Astrocyte (in vitro differentiated cells and primary cell): ENCODE results near the gene SLC6A1. TPM values are rescaled to one million over a fixed set of nuclear protein-coding genes. Genes with fewer than 3 reads are reported as not detected.

ENCODE experiments used
- DNase-seq: peaks from one replicate; pipeline ENCODE4 v3.0.0-alpha.2; 2010; ENCODE audit warnings: low read depth
- FAIRE-seq: peaks from 2 replicates; lab custom pipeline; 2011; peaks lifted over from hg19 to GRCh38; lab: Jason Lieb, UNC
- H2AFZ ChIP-seq: 2 replicates; pipeline ENCODE4 v1.6.0; 2012; ENCODE audit warnings: low read depth, low read length, inconsistent platforms
- H3K27ac ChIP-seq: 2 replicates; pipeline ENCODE4 v1.5.1; 2011; ENCODE audit warnings: low read depth, low read length, inconsistent platforms
- H3K27me3 ChIP-seq: 2 replicates; pipeline ENCODE4 v1.6.0; 2011; ENCODE audit warnings: low read length, inconsistent platforms; ENCODE audit not compliant: insufficient read depth
- H3K36me3 ChIP-seq: 2 replicates; pipeline ENCODE4 v1.5.1; 2011; ENCODE audit warnings: low read length, inconsistent platforms; ENCODE audit not compliant: insufficient read depth
- H3K4me1 ChIP-seq: 2 replicates; pipeline ENCODE4 v1.5.1; 2011; ENCODE audit warnings: low read length, inconsistent platforms; ENCODE audit not compliant: insufficient read depth
- H3K4me2 ChIP-seq: 2 replicates; pipeline ENCODE4 v1.6.0; 2012; ENCODE audit warnings: low read length, inconsistent platforms
- H3K4me3 ChIP-seq: 2 replicates; pipeline ENCODE4 v1.5.1; 2011; ENCODE audit warnings: low read depth, mild to moderate bottlenecking, low read length, inconsistent platforms; ENCODE audit not compliant: insufficient read depth
- H3K79me2 ChIP-seq: 2 replicates; pipeline ENCODE4 v1.6.0; 2012; ENCODE audit warnings: mild to moderate bottlenecking, low read length, inconsistent platforms; ENCODE audit not compliant: insufficient read depth
- H3K9ac ChIP-seq: 2 replicates; pipeline ENCODE4 v1.6.0; 2012; ENCODE audit warnings: mild to moderate bottlenecking, low read length, inconsistent platforms
- H3K9me3 ChIP-seq: 2 replicates; pipeline ENCODE4 v1.5.1; 2012; ENCODE audit warnings: low read depth, mild to moderate bottlenecking, low read length, inconsistent platforms; ENCODE audit not compliant: insufficient read depth
- H4K20me1 ChIP-seq: 2 replicates; pipeline ENCODE4 v1.6.0; 2012; ENCODE audit warnings: low read length, inconsistent platforms; ENCODE audit not compliant: insufficient read depth
- H3K27ac Mint-ChIP-seq: one replicate; pipeline ENCODE4 v1.8.0; 2021; ENCODE audit warnings: mild to moderate bottlenecking, mixed read lengths; ENCODE audit not compliant: unreplicated experiment
- H3K27me3 Mint-ChIP-seq: one replicate; pipeline ENCODE4 v1.8.0; 2021; ENCODE audit warnings: low read depth, mixed read lengths; ENCODE audit not compliant: unreplicated experiment
- H3K36me3 Mint-ChIP-seq: one replicate; pipeline ENCODE4 v1.8.0; 2021; ENCODE audit warnings: low read depth, mixed read lengths; ENCODE audit not compliant: unreplicated experiment
- H3K4me1 Mint-ChIP-seq: one replicate; pipeline ENCODE4 v1.8.0; 2021; ENCODE audit warnings: low read depth, mixed read lengths; ENCODE audit not compliant: unreplicated experiment
- H3K4me3 Mint-ChIP-seq: one replicate; pipeline ENCODE4 v1.8.0; 2021; ENCODE audit warnings: mild to moderate bottlenecking, moderate library complexity, mixed read lengths; ENCODE audit not compliant: unreplicated experiment
- H3K9me3 Mint-ChIP-seq: one replicate; pipeline ENCODE4 v1.8.0; 2021; ENCODE audit warnings: mild to moderate bottlenecking, mixed read lengths; ENCODE audit not compliant: unreplicated experiment
- EZH2 ChIP-seq: IDR thresholded peaks from 2 replicates; pipeline ENCODE4 v1.6.1; 2012; ENCODE audit warnings: mild to moderate bottlenecking, low read length, inconsistent platforms; ENCODE audit not compliant: insufficient read depth
- total RNA-seq: library from RNA; stranded (reverse); gene quantifications from 2 replicates; pipeline ENCODE4 v1.2.1, GENCODE V29; 2021
- TF ChIP-seq, protein P1 (sequence below): IDR thresholded peaks from 2 replicates; pipeline ENCODE4 v1.5.1; 2011; ENCODE audit warnings: low read depth, mild to moderate bottlenecking, inconsistent platforms, low read length, moderate library complexity; ENCODE audit not compliant: insufficient read depth

SLC6A1 gene
- total RNA-seq, 1 donor from 2014 or later = 0.30 TPM

- TF ChIP-seq, protein P1, sequence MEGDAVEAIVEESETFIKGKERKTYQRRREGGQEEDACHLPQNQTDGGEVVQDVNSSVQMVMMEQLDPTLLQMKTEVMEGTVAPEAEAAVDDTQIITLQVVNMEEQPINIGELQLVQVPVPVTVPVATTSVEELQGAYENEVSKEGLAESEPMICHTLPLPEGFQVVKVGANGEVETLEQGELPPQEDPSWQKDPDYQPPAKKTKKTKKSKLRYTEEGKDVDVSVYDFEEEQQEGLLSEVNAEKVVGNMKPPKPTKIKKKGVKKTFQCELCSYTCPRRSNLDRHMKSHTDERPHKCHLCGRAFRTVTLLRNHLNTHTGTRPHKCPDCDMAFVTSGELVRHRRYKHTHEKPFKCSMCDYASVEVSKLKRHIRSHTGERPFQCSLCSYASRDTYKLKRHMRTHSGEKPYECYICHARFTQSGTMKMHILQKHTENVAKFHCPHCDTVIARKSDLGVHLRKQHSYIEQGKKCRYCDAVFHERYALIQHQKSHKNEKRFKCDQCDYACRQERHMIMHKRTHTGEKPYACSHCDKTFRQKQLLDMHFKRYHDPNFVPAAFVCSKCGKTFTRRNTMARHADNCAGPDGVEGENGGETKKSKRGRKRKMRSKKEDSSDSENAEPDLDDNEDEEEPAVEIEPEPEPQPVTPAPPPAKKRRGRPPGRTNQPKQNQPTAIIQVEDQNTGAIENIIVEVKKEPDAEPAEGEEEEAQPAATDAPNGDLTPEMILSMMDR = no peak
- TF ChIP-seq EZH2 = no peak
- Histone ChIP-seq H3K27ac (no peak overlapping the region), H3K4me1 (no peaks in the 10 kb centered on the region), H3K4me3 (no peak overlapping the region), H3K4me2 (no peak overlapping the region), H3K27me3 (no peaks in the 10 kb centered on the region), H3K79me2 (no peaks in the 10 kb centered on the region), H2AFZ (no peak overlapping the region), H3K9ac (no peak overlapping the region), H3K36me3 (no peaks in the 10 kb centered on the region), H4K20me1 (no peaks in the 10 kb centered on the region), H3K9me3 (peaks cover 4% of the 10 kb centered on the region)
- DNase-seq (no peak), FAIRE-seq (no peak)
- peaks cover 8% of the 10 kb centered on the region for H3K9me3 Mint-ChIP-seq
- no peak overlapping the region for H3K4me3 Mint-ChIP-seq
- H3K36me3 Mint-ChIP-seq = no peaks in the 10 kb centered on the region
- no peak overlapping the region for H3K27ac Mint-ChIP-seq
- H3K4me1 Mint-ChIP-seq = no peaks in the 10 kb centered on the region
- H3K27me3 Mint-ChIP-seq = peaks cover 28% of the 10 kb centered on the region
Measured at GRCh38 chr3:11076711-11077110, 84.2 kb downstream of the SLC6A1 start.

GRCh38 chr3:11077466-11077865, 84.9 kb downstream of the SLC6A1 start:
- Mint-ChIP-seq H3K36me3 (no peaks in the 10 kb centered on the region), H3K27ac (no peak overlapping the region), H3K9me3 (peaks cover 10% of the 10 kb centered on the region), H3K4me3 (no peak overlapping the region), H3K4me1 (no peaks in the 10 kb centered on the region), H3K27me3 (peaks cover 25% of the 10 kb centered on the region)
- TF ChIP-seq EZH2 = no peak
- TF ChIP-seq, protein P1 = no peak
- Histone ChIP-seq H4K20me1 (no peaks in the 10 kb centered on the region), H3K36me3 (no peaks in the 10 kb centered on the region), H3K9me3 (peaks cover 3% of the 10 kb centered on the region), H3K9ac (no peak overlapping the region), H3K27ac (no peak overlapping the region), H3K27me3 (no peaks in the 10 kb centered on the region), H3K4me1 (no peaks in the 10 kb centered on the region), H3K4me3 (no peak overlapping the region), H3K79me2 (no peaks in the 10 kb centered on the region), H2AFZ (no peak overlapping the region), H3K4me2 (no peak overlapping the region)
- DNase-seq (no peak), FAIRE-seq (no peak)

- Histone ChIP-seq H3K4me1 (no peaks in the 10 kb centered on the region), H3K36me3 (no peaks in the 10 kb centered on the region), H3K4me2 (no peak overlapping the region), H4K20me1 (no peaks in the 10 kb centered on the region), H3K9ac (no peak overlapping the region), H3K4me3 (no peak overlapping the region), H3K9me3 (peaks cover 3% of the 10 kb centered on the region), H3K79me2 (no peaks in the 10 kb centered on the region), H2AFZ (no peak overlapping the region), H3K27me3 (no peaks in the 10 kb centered on the region), H3K27ac (no peak overlapping the region)
- Mint-ChIP-seq H3K4me3 (no peak overlapping the region), H3K27me3 (peaks cover 31% of the 10 kb centered on the region), H3K9me3 (peaks cover 11% of the 10 kb centered on the region), H3K4me1 (no peaks in the 10 kb centered on the region), H3K36me3 (no peaks in the 10 kb centered on the region), H3K27ac (no peak overlapping the region)
- no peak for FAIRE-seq
- no peak for DNase-seq
- no peak for TF ChIP-seq EZH2
Measured at GRCh38 chr3:11078826-11079515, 86.4 kb downstream of the SLC6A1 start.
